HG03108 (cell line): ENCODE data around the gene EWSR1.

Experiments
- ATAC-seq: cut with Tn5 transposase; IDR thresholded peaks from one replicate; pipeline ENCODE4 v1.9.1; 2021; ENCODE audit warnings: moderate library complexity; ENCODE audit not compliant: unreplicated experiment

EWSR1 gene

DNA sequence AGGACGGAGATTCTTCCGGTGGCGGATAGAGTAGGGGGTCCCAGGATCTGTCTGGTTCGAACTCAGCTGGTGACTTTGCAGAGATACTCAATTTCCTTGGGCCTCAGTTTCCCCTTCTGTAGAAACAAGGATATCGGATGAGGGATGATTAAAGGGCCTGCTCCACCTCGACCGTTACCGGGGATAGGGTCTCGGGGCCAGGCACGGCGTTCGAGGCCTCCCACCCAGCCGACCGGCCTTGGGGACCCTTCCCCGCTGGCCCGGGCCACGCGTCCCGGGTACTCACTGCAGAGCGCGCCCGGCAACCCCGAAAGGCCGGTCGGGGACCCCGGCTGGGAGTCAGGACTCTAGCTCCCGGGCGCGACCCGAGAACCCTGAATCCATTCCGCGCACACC, 608 bp upstream of the EWSR1 start:
- ATAC-seq, result no peak

DNA sequence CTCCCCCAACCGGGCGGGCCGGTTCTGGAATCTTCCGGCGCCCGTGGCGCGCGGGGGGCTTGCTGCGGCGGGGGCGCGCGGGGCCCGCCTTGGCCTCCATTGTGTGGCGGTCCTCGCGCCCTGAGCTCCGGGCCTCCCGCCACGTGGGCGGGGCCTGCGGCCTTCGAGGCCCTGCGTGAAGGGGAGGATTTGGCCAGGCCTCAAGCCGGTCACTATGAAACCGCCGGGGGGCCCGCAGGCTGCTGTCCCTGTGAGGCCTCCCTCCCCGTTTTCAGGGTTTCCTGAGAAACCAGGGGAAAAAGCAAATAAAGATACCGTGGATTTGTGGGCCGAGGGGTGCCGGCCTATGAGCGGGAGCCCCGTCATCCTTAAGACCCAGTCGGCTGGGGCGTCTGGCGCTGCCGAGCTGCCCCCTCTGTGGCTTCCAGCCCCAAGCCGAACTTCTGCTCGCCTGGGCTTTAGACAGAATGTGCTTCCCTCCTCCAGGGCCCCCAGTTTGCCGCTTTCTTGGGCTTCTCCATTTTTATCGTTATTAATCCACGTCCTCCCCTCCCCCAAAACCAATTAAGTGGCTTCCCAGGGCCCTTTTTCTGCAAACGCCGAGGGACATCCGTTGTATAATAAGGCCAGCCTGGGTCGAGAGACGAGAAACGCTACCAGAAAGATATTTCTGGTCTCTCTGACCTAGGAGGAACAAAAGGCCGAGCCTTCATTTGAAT, 602 bp downstream of the EWSR1 start:
- peak; percentile 9 for ATAC-seq

DNA sequence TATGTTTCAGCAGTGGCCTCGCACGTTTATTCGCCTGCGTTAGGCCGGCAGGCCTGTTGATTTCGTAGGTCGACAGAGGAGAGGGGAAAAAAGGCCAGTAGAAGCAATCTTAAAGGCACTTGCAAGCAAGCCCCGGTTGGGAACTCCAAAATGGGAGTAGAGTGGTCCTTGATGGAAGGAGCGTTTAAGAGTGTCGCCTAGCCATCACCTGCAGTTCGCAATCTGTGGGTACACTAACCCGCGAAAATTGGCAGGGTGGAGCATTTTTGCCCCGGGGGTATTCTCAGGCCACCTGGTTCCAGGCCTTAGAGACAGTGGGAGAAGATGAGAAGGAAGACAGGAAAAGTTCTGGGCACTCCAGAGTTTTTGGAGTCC, 1.1 kb downstream of the EWSR1 start:
- no peak for ATAC-seq

DNA sequence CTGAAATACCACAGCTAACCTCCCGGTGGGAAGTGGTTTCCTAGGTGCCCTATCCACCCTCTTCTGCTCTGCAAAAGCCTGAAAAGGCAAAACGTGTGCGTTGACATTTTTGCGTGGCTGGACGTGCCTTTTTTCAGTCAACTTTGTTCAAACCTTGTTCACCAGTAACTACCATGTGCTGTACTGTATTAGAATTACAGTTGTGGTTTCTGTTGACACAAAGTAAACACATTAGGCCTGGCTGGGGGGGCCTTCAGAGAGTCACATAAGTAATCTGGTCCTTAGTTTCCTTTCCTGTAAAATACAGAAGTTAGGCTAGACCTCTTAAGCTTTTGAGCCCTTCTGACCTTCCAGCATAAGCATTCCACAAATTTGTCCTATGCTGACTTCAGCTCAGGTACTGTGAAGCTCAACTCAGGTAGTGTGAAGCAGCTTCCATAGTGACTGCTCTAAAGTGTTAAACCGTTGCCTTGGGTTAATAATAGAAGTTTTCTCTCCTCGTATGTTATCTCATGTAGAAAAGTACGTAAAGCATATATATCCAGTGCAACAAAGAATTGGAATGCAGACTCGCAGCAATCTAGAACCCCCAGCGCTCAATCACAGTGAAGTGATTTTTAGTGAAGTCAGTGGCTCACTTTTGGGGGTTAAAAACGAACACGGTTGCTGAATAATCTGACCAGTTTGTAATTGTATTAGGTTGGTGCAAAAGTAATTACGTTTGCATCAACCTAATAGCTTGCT, 1.8 kb downstream of the EWSR1 start:
- no peak for ATAC-seq

DNA sequence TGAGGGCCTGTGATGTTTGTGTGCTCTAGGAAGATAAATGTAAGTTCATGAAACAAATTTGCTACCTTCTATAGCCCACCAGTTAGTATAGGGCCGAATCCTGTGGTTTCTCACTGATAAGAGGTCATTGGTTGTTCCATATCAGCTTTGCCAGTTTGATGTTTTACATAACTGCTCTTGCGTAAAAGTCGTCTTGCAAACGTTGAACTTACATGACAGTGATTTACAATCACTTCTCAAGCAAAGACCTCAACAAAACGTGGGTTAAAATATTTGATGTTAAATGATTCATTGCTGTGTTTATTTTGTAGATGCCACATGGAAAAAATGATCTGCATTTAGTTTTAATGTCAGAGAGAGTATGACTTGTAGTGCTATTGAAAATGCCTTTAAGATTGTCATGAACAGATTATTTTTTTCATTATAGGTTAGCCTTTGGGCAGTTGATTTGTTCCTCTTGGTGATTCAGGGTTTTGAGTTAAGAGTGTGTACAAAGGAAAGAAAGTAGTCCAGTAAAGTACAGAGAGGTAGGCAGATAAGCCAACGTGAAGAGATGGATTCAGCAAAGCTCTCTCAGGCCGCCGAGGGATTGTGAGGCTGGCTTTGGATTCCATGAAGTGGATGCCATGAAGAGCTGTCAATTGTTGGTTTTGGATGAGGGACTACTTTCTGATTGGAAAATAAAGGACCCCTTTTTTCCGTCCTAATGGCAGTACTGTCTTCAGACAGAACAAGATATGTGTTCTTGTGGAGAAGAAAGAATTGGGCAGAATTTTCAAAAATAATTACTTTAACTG, 2.6 kb downstream of the EWSR1 start:
- ATAC-seq, result no peak

DNA sequence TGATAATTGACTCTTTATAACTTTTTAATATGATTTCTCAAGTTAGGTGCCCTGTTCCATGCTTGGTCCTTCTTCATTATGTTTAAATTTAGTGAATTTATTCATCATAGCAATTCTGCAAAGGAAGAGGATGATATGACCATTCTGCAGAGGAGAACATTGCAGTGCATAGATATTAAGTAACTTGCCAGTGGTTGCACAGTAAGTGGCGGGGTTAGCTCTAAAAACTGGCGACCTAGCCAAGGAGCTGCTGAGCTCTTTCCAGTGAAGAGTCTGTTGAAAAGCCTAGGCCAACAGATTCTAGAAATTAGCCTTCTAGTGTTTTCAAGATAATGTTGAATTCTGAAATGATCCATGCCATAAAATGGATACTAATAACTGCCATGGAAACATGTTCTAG, 4.6 kb downstream of the EWSR1 start:
- ATAC-seq, result no peak

DNA sequence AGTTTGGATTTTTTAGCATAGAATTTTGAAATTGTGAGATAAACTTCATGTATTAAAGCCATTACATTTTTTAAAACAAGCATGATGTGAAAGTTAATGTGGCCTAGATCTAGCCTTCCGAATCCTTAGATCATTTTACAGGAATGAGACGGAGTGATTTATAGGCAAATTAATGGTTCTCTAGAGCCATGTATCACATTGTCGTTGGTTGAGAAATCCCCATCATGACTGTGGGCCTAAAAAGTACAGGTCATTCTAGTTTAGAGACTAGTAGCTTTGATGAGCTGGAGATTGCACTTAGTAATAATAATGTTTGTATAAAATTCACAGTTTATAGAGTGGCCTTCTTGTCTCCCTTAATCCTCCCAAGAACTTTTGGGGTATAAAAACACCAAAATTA, 7.1 kb downstream of the EWSR1 start:
- no peak for ATAC-seq

DNA sequence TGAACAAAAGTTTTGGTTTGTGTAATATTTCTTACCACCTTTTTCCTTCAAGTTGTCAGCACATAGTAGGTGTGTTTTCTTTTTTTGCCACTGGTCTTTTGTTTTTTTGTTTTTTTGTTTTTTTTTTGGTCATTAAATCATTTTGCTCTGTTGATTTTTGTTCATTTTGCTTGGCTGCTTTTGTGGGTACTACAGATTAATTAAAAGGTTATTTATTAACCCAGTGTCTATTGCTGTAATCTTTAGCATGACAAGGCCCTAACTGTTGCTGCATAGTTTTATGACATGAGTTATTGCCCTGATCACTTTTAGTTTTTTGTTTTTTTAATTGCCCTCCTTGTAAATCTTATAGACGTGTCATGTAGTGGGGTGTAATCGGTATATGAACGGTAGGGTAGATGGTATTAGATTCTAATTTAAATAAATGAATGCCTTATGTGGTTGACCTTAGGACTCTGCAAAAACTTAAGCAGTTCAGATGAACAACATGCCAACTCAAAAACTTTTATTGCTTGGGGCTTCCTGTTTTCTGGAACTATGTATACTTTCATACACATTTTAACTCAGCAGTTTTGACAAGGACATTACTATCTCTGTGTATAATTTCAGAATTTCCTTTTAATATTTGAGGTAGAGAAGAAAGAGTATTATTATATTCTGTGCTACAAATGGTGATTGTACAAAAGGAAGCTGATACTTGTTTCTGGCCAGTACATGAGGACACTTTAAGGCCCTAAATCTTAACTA, 7.9 kb downstream of the EWSR1 start:
- ATAC-seq, result no peak

DNA sequence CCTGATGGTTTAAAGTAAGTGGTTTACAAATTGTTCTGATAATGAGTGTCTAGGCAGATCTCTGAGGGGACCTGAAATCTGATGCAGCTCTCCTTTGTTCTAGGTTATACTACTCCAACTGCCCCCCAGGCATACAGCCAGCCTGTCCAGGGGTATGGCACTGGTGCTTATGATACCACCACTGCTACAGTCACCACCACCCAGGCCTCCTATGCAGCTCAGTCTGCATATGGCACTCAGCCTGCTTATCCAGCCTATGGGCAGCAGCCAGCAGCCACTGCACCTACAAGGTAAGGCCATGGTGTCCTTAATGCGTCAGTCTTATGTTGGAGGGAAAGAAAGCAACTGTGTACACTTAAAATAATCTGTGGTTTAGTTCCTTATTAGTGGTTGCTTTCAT, 9.9 kb downstream of the EWSR1 start:
- no peak for ATAC-seq

DNA sequence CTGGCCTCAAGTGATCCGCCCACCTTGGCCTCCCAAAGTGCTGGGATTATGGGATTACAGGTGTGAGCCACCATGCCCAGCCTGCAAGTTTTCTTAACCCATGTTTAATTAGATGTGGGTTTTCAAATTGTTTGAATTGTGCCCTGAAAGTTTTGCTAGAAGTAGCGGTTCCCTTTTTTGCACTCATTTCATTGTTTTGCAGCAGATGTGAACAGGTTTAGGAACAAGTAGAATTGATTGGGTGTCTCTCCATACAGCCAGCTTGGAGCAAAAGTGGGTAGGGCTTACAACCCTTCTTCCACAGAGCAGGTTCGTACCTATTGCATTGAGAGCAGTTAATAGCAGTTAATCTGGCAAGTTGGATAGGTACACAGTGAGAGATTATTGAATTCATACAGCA, 16.1 kb downstream of the EWSR1 start:
- no peak for ATAC-seq

DNA sequence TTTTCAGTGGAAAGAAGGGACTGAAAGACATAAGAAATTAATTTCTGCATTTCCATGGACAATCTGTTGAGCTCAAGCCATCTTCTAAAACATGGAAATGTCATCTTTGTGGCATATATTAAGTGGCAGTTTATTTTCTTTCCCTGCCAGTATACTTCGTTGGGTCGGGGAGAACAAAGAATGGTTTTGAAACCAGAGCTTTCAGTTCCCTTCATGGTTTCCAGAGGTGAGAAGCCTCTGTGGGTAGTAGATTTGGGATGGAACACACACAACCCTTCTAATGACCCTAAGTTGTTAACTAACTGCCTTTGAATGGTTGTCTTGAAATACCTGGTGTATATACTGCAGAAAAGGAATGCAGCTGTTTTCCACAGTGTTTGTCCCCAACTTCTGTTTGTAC, 20.8 kb downstream of the EWSR1 start:
- no peak for ATAC-seq

DNA sequence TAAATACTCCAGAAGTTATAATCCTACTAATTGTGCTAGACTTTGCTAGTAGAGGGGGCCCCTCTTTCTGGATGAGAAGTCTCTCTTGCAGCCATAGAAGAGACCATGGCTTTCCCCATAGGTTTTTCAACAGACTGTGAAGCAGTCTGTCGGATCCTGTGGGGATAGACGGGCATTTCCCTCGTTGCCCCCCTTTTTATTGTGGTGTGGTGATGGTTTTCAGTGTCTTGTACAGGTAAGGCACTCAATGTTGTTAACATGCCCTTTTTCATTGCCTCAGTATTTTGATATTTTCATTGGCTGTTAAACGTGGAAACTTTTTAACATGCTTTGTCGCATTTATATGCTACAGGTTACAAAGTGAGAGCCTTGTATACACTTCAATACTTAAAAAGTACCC, 22.0 kb downstream of the EWSR1 start:
- ATAC-seq, result no peak

DNA sequence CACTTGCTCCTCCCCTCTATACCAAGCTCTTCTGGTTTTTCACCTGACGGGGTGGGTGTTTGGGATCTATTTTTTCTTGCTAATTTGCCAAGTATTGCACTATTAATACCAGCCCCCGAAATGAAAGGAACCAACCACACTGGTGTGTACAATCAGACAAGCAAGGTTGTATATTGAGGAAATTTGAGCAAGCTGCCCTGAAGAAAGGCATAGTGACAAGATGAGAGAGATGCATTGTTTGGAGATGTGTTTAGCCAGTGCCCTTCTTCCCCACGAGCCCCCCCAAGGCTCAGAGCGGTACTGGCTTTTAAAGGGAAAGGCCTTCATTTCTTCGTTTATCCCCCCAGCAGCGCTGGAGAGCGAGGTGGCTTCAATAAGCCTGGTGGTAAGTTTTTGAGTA, 23.1 kb downstream of the EWSR1 start:
- no peak for ATAC-seq

DNA sequence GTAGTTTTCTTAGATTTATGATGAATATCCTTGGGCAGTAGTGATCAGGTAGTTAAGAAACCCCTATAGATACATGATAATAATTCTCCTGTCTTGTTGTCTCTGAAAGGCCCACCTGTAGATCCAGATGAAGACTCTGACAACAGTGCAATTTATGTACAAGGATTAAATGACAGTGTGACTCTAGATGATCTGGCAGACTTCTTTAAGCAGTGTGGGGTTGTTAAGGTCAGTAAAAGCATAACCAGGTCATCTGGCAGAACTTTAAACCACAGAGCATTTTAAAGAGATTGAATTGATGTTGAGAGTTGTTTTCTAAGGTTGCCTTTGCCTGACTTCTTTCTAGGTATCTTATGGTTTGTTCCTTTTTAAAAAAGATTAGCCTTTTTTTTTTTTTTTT, 24.3 kb downstream of the EWSR1 start:
- ATAC-seq, result no peak

DNA sequence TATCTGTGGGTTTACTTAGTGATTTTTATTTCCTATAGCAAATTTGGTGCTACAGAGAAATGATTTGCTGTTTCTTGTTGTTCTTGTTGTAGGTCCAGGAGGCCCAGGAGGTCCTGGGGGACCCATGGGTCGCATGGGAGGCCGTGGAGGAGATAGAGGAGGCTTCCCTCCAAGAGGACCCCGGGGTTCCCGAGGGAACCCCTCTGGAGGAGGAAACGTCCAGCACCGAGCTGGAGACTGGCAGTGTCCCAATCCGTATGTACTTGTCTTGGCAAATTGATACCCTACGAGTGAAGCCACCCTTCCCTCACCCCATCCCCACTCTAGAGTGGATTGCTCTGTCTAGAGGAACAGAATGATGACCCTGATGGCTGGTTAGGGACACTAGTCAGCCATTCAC, 30.6 kb downstream of the EWSR1 start:
- no peak for ATAC-seq

DNA sequence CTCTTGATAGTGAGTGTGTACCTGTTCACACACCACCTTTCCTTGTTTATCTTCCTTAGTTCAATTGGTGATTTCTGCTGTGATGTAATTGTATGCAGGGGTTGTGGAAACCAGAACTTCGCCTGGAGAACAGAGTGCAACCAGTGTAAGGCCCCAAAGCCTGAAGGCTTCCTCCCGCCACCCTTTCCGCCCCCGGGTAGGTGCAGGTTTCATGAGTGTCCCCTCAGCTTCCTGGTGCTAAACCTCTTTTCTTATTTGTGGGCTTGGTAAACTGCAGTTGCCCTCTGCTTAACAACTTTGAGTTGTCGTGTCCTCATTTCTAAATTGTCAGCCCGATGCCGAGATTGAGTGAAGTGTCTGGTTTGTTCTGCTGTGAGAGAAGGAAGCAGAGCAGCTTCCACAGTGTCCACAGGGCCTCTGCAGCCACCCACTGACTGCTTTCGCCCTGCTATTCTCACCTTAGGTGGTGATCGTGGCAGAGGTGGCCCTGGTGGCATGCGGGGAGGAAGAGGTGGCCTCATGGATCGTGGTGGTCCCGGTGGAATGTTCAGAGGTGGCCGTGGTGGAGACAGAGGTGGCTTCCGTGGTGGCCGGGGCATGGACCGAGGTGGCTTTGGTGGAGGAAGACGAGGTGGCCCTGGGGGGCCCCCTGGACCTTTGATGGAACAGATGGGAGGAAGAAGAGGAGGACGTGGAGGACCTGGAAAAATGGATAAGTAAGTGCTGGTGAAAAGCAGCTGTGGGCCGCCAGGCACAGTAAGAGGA, 31.2 kb downstream of the EWSR1 start:
- no peak for ATAC-seq

DNA sequence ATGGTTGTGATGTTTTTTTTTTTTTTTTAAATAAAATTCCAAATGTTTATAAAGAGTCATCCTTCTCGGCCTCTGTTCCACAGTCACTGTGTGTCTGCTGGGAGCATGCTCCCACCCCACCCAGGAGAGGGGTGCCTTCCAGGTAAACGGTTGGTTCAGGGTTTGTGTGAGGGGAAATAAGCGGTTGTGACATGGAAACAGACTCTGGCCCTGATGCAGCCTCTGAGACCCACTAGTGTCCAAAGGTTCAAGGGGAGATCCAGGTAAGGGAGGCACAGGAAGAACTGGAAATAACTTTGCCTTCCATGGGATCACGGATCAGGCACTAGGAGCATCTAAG, 32.4 kb downstream of the EWSR1 start:
- no peak for ATAC-seq

DNA sequence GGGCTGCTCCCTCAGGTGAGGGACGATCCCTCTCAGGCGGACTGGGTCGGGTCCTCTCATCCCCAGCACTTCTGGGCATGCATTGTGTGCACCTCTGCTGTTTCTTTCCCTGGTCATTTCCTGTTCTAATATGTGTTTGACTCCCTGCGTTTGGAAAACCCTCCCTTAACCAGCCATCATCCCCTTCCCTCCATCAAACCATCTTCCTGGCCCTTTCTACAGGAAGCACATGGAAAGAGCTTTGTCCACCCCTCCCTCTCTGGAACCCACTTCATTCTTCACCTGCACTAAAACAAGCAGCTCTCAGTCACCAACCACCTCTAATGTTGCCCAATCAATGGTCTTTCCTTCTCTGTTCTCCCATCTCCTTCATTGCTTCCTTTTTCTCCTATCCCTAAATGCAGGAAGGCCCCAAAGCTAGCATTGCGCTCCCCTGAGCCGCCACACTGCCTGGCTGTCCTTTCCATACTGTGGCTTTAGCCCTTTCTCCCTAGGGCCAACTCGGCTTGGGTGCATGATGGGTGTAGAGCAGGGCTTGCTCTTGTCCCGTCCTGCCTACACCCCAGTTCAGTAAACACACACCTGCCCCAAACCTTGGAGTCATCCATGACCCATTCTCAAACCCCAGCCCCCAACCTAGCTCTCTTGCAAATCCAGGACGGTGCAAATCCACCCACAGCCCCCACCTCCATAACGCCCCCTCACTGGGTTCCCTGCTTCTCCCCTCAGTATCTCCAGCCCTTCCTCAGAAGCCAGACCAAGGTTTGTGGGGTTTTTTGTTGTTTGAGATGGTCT, 32.9 kb downstream of the EWSR1 start:
- no peak for ATAC-seq

DNA sequence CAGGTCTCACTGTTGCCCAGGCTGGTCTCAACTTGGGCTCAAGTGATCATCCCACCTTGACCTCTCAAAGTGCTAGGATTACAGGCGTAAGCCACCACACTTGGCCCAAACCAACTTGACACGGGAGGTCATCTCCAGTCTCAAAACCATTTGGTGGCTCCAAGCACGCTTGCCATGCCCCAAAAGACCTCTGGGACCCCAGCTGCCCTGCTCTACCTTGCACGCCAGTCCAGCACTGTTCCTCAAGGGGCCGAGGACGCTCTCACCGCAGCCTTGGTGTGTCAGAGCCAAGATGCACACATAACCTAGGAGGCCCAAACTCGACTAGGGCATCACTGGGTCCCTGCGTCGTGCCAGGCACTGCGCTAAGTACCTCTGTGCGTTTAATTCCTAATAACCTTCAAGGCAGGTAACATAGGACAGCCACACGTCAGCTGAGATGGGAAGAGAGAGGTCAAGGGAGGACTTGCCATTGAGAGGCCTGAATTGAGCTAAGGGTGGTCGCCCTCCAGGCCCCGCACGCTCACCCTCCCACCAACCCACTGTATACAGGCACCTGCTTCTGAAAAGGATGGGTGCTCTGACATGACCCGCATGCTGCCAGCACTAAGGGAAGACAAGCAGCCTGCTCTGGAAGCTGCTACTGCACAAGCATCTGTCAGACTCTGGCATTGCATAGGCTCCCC, 33.8 kb downstream of the EWSR1 start:
- ATAC-seq, result no peak

DNA sequence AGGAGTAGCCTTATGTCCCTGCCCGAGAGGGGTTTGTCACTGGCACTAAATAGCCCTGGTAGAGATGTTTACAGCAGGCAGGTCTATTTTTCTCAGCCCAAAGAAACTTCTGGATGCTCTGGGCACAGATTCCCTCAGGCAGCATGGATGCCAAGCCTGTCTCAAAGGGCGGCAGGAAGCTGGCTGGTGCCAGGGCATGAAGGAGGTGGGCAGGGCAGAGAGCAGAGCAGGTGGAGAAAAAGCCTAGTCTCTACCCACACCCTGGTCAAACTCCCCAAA, 34.3 kb downstream of the EWSR1 start:
- no peak for ATAC-seq
